ENCODE results near the gene HMCN2.
A peak's percentile ranks its signal among the peaks of the same experiment; 100 is the strongest.

Gene HMCN2

GRCh38 chr9:130354378-130354777 is 88.8 kb downstream of the HMCN2 start:
- Histone ChIP-seq H2AFZ (ENCODE audit: low read depth, low read length) (no peak overlapping the region), H3K4me2 (ENCODE audit: low read length, poor library complexity, severe bottlenecking) (no peak overlapping the region), H2AK5ac (ENCODE audit: low read length, severe bottlenecking) (no peak overlapping the region), H3K9me3 (ENCODE audit: control insufficient read depth, low read length) (no peaks in the 10 kb centered on the region), H3K9ac (ENCODE audit: low read length) (no peak overlapping the region), H3K79me1 (replicated peaks; ENCODE audit: low read length, poor library complexity, severe bottlenecking) (no peaks in the 10 kb centered on the region), H2BK15ac (ENCODE audit: low read depth, poor library complexity, severe bottlenecking) (no peak overlapping the region), H2BK5ac (ENCODE audit: low read depth, low read length, poor library complexity, severe bottlenecking) (no peak overlapping the region), H3K36me3 (ENCODE audit: control insufficient read depth in 1 of 2, insufficient read depth in 2 of 2, low read depth in 1 of 2, low read length in 2 of 2) (no peaks in the 10 kb centered on the region), H3K4me3 (ENCODE audit: insufficient read depth in 1 of 2, low read depth in 1 of 2, low read length in 2 of 2) (no peak overlapping the region), H3K14ac (ENCODE audit: low read length in 2 of 2) (no peak overlapping the region), H2BK12ac (ENCODE audit: low read length in 2 of 2) (no peak overlapping the region), H3K18ac (ENCODE audit: low read depth in 1 of 2, low read length in 2 of 2) (no peak overlapping the region), H4K91ac (ENCODE audit: low read length) (no peak overlapping the region), H3K23ac (ENCODE audit: low read length in 2 of 2) (peak overlapping the region in 1 of 2 experiments; percentile 28), H3K27ac (ENCODE audit: low read length, poor library complexity, severe bottlenecking) (no peak overlapping the region), H3K4me1 (ENCODE audit: control insufficient read depth, insufficient read depth, low read depth, low read length) (peaks cover 3% of the 10 kb centered on the region), H3K27me3 (ENCODE audit: control insufficient read depth in 1 of 2, insufficient read depth in 1 of 2, low read length in 2 of 2) (peaks cover 26 to 50% of the 10 kb centered on the region in 2 experiments), H4K8ac (ENCODE audit: low read length) (no peak overlapping the region), H3K4ac (ENCODE audit: low read depth in 1 of 2, low read length in 2 of 2) (no peak overlapping the region), H2BK120ac (ENCODE audit: low read depth, low read length) (no peak overlapping the region)
- DNase-seq: no peak
- WGBS: 91% methylated on average over 13 of the region's 13 CpGs

DNA sequence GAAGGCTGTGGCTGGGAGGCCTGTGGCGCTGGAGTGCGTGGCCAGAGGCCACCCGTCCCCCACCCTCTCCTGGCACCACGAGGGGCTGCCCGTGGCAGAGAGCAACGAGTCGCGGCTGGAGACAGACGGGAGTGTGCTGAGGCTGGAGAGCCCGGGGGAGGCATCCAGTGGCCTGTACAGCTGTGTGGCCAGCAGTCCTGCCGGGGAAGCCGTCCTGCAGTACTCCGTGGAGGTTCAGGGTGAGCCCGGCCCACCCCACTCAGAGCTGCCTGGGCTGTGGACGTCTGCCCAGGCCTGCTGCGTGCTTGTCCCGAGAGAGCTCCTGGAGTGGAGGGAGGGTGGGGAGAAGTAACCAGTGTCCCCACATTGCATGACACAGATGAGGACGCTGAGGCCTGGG is 89.2 kb downstream of the HMCN2 start:
- Histone ChIP-seq H3K23ac (ENCODE audit: low read length in 2 of 2) (no peak overlapping the region), H3K36me3 (ENCODE audit: control insufficient read depth in 1 of 2, insufficient read depth in 2 of 2, low read depth in 1 of 2, low read length in 2 of 2) (no peaks in the 10 kb centered on the region), H4K8ac (ENCODE audit: low read length) (no peak overlapping the region), H3K18ac (ENCODE audit: low read depth in 1 of 2, low read length in 2 of 2) (no peak overlapping the region), H2AFZ (ENCODE audit: low read depth, low read length) (no peak overlapping the region), H3K9ac (ENCODE audit: low read length) (no peak overlapping the region), H3K9me3 (ENCODE audit: control insufficient read depth, low read length) (no peaks in the 10 kb centered on the region), H3K14ac (ENCODE audit: low read length in 2 of 2) (no peak overlapping the region), H3K27ac (ENCODE audit: low read length, poor library complexity, severe bottlenecking) (no peak overlapping the region), H3K4me1 (ENCODE audit: control insufficient read depth, insufficient read depth, low read depth, low read length) (peaks cover 3% of the 10 kb centered on the region), H2AK5ac (ENCODE audit: low read length, severe bottlenecking) (no peak overlapping the region), H2BK5ac (ENCODE audit: low read depth, low read length, poor library complexity, severe bottlenecking) (no peak overlapping the region), H2BK15ac (ENCODE audit: low read depth, poor library complexity, severe bottlenecking) (no peak overlapping the region), H3K4me2 (ENCODE audit: low read length, poor library complexity, severe bottlenecking) (no peak overlapping the region), H3K4me3 (ENCODE audit: insufficient read depth in 1 of 2, low read depth in 1 of 2, low read length in 2 of 2) (no peak overlapping the region), H4K91ac (ENCODE audit: low read length) (no peak overlapping the region), H3K27me3 (ENCODE audit: control insufficient read depth in 1 of 2, insufficient read depth in 1 of 2, low read length in 2 of 2) (peaks cover 24 to 52% of the 10 kb centered on the region in 2 experiments), H3K79me1 (replicated peaks; ENCODE audit: low read length, poor library complexity, severe bottlenecking) (no peaks in the 10 kb centered on the region), H3K4ac (ENCODE audit: low read depth in 1 of 2, low read length in 2 of 2) (no peak overlapping the region), H2BK12ac (ENCODE audit: low read length in 2 of 2) (no peak overlapping the region), H2BK120ac (ENCODE audit: low read depth, low read length) (no peak overlapping the region)
- DNase-seq: no peak
- WGBS: 87% methylated on average over 18 of the region's 18 CpGs

DNA sequence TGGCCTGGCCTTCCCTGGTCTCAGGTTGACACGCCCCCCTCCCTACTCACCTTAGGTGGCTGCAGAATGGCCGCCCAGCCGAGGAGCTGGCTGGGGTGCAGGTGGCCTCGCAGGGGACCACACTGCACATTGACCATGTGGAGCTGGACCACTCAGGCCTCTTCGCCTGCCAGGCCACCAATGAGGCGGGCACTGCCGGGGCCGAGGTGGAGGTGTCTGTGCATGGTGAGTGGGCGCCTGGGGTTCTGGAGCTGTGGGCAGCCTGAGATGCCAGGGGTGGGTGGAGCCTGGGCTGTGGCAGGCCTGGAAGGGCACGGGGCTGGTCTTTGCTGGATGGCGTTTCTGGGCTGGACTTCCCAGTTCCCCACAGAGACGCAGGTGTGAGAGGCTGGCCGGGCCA is 90.5 kb downstream of the HMCN2 start:
- Histone ChIP-seq H3K27me3 (ENCODE audit: control insufficient read depth in 1 of 2, insufficient read depth in 1 of 2, low read length in 2 of 2) (peaks cover 28 to 59% of the 10 kb centered on the region in 2 experiments), H3K4me1 (ENCODE audit: control insufficient read depth, insufficient read depth, low read depth, low read length) (peaks cover 3% of the 10 kb centered on the region), H3K4ac (ENCODE audit: low read depth in 1 of 2, low read length in 2 of 2) (no peak overlapping the region), H3K27ac (ENCODE audit: low read length, poor library complexity, severe bottlenecking) (no peak overlapping the region), H4K91ac (ENCODE audit: low read length) (no peak overlapping the region), H2BK15ac (ENCODE audit: low read depth, poor library complexity, severe bottlenecking) (no peak overlapping the region), H3K4me2 (ENCODE audit: low read length, poor library complexity, severe bottlenecking) (no peak overlapping the region), H2BK5ac (ENCODE audit: low read depth, low read length, poor library complexity, severe bottlenecking) (no peak overlapping the region), H3K79me1 (replicated peaks; ENCODE audit: low read length, poor library complexity, severe bottlenecking) (no peaks in the 10 kb centered on the region), H3K9me3 (ENCODE audit: control insufficient read depth, low read length) (no peaks in the 10 kb centered on the region), H3K14ac (ENCODE audit: low read length in 2 of 2) (no peak overlapping the region), H3K18ac (ENCODE audit: low read depth in 1 of 2, low read length in 2 of 2) (no peak overlapping the region), H3K36me3 (ENCODE audit: control insufficient read depth in 1 of 2, insufficient read depth in 2 of 2, low read depth in 1 of 2, low read length in 2 of 2) (no peaks in the 10 kb centered on the region), H3K4me3 (ENCODE audit: insufficient read depth in 1 of 2, low read depth in 1 of 2, low read length in 2 of 2) (no peak overlapping the region), H3K23ac (ENCODE audit: low read length in 2 of 2) (no peak overlapping the region), H2AFZ (ENCODE audit: low read depth, low read length) (no peak overlapping the region), H2BK120ac (ENCODE audit: low read depth, low read length) (no peak overlapping the region), H2AK5ac (ENCODE audit: low read length, severe bottlenecking) (no peak overlapping the region), H3K9ac (ENCODE audit: low read length) (no peak overlapping the region), H4K8ac (ENCODE audit: low read length) (no peak overlapping the region), H2BK12ac (ENCODE audit: low read length in 2 of 2) (no peak overlapping the region)
- 90% methylated on average over 13 of the region's 13 CpGs for WGBS
- DNase-seq: no peak

GRCh38 chr9:130356877-130357584 is 91.5 kb downstream of the HMCN2 start:
- Histone ChIP-seq H2BK5ac (ENCODE audit: low read depth, low read length, poor library complexity, severe bottlenecking) (no peak overlapping the region), H2AK5ac (ENCODE audit: low read length, severe bottlenecking) (no peak overlapping the region), H3K9ac (ENCODE audit: low read length) (no peak overlapping the region), H3K4me3 (ENCODE audit: insufficient read depth in 1 of 2, low read depth in 1 of 2, low read length in 2 of 2) (no peak overlapping the region), H3K14ac (ENCODE audit: low read length in 2 of 2) (no peak overlapping the region), H2AFZ (ENCODE audit: low read depth, low read length) (no peak overlapping the region), H3K23ac (ENCODE audit: low read length in 2 of 2) (no peak overlapping the region), H3K27ac (ENCODE audit: low read length, poor library complexity, severe bottlenecking) (no peak overlapping the region), H4K8ac (ENCODE audit: low read length) (no peak overlapping the region), H3K79me1 (replicated peaks; ENCODE audit: low read length, poor library complexity, severe bottlenecking) (no peaks in the 10 kb centered on the region), H3K4me2 (ENCODE audit: low read length, poor library complexity, severe bottlenecking) (no peak overlapping the region), H2BK12ac (ENCODE audit: low read length in 2 of 2) (no peak overlapping the region), H2BK15ac (ENCODE audit: low read depth, poor library complexity, severe bottlenecking) (no peak overlapping the region), H3K27me3 (ENCODE audit: control insufficient read depth in 1 of 2, insufficient read depth in 1 of 2, low read length in 2 of 2) (peaks cover 28 to 69% of the 10 kb centered on the region in 2 experiments), H3K9me3 (ENCODE audit: control insufficient read depth, low read length) (no peaks in the 10 kb centered on the region), H3K18ac (ENCODE audit: low read depth in 1 of 2, low read length in 2 of 2) (no peak overlapping the region), H3K4ac (ENCODE audit: low read depth in 1 of 2, low read length in 2 of 2) (no peak overlapping the region), H2BK120ac (ENCODE audit: low read depth, low read length) (no peak overlapping the region), H3K4me1 (ENCODE audit: control insufficient read depth, insufficient read depth, low read depth, low read length) (peaks cover 3% of the 10 kb centered on the region), H3K36me3 (ENCODE audit: control insufficient read depth in 1 of 2, insufficient read depth in 2 of 2, low read depth in 1 of 2, low read length in 2 of 2) (no peaks in the 10 kb centered on the region), H4K91ac (ENCODE audit: low read length) (no peak overlapping the region)
- 74% methylated on average over 1 of the region's 1 CpG for WGBS
- no peak for DNase-seq

Measured in mesenchymal stem cell (in vitro differentiated cells and primary cell).